CD4-positive, alpha-beta T cell treated with Interleukin-2 at 100 ng/mL for 4 hours (primary cell): ENCODE measurements around the gene CDK5R1.

Experiments
- DNase-seq: peaks from one replicate; pipeline ENCODE4 v3.0.0-alpha.2; 2020; ENCODE audit warnings: low spot score

The CDK5R1 gene

DNA sequence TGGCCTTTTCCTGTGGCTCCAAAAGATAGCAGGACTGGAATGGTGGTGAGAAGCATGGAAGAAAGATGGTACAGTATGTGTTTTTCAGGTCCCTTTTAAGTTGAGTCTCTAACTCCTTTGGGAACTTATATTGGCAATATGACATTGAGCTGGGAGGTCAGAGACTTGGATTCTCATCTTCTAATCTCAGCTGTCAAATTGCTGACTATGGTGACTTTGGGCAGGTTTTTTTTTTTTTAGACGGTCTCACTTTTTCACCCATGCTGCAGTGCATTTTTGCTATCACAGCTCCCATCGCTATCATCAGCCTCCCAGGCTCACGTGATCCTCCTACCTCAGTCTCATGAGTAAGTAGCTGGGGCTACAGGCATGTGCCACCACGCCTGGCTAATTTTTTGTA, 15.1 kb upstream of the CDK5R1 start:
- DNase-seq, result no peak

- no peak for DNase-seq
Measured at GRCh38 chr17:32475258-32475657, 11.5 kb upstream of the CDK5R1 start.

DNA sequence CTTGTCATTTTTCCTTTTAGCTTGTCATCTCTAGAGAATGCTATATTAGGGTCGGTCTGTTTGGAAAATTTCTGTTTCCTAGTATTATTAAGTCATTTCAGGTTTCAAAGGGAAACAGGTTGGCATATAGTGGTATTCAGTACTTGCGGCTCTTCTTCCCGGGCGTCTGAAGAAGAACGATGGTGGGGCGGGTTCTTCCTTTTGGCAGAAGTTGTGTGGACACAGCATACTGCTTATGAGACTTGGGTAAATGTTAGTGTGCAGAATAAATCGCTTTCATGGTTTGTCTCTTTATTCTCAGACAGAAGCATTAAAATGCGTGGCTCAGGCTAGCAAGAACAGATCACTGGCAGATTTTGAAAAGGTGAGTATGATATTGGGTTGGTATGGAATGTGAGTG, 9.6 kb upstream of the CDK5R1 start:
- no peak for DNase-seq

- DNase-seq, result no peak
Measured at GRCh38 chr17:32479074-32479617, 7.6 kb upstream of the CDK5R1 start.

GRCh38 chr17:32481193-32481592, 5.6 kb upstream of the CDK5R1 start:
- DNase-seq, result no peak

- DNase-seq, result no peak
Measured at GRCh38 chr17:32482568-32483320, 4.0 kb upstream of the CDK5R1 start.

GRCh38 chr17:32483451-32484019, 3.3 kb upstream of the CDK5R1 start:
- peak; percentile 59 for DNase-seq

DNA sequence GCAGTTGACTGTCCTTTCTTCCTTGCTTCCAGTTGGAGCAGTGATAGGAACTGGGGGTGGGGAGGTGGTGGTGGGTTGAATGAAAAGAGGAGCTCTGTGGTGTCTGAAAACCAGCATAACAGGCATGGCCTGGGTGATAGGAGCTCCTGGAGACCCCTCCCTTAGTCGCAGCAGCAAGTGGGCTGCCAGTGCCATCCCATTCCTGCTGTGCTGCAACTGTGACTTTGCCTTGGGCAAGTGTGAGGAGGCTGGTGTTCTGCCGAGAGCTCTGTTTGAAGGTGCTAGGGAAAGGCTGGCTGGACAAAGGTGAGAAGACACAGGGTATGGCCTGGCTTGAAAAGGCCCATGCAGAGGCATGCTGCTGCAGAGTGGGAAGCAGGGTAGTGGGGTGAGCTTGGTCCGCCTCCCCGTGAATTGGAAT, 2.7 kb upstream of the CDK5R1 start:
- DNase-seq, result no peak

- no peak for DNase-seq
Measured at GRCh38 chr17:32484628-32485027, 2.2 kb upstream of the CDK5R1 start.

- no peak for DNase-seq
Measured at GRCh38 chr17:32485261-32486110, 1.3 kb upstream of the CDK5R1 start.

DNA sequence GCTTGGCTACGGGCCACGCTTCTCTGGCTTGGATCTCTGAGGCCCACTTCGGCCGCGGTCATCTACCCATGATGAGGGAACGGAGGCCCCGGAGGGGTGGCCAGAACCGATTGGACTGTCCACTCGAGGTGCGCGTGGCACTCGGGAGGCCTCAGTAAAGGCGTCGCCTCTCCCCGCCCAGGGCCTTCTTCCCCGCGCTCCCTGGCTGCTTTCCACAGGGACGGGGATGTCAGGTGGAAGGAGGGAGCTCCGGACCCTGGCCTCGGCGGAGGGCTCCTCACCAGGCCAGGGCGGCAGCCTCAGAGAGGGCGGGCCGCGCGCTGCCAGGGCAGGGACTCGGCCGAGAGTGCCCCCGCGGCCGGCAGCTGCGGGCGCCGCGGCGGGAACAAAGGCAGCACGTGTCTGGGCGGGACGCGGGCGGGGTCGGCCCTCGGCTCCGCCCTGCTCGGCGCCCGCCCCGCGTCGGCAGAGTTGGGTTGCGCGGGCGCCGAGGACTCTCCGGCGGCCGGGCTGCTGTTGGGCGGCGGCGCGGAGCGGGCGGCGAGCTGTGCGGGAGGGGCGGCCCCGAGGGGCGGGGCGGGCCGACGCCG, 587 bp upstream of the CDK5R1 start:
- peak; percentile 62 for DNase-seq

- no peak for DNase-seq
Measured at GRCh38 chr17:32487473-32488176, 832 bp downstream of the CDK5R1 start.

DNA sequence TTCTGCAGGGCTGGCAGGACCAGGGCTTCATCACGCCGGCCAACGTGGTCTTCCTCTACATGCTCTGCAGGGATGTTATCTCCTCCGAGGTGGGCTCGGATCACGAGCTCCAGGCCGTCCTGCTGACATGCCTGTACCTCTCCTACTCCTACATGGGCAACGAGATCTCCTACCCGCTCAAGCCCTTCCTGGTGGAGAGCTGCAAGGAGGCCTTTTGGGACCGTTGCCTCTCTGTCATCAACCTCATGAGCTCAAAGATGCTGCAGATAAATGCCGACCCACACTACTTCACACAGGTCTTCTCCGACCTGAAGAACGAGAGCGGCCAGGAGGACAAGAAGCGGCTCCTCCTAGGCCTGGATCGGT, 1.4 kb downstream of the CDK5R1 start:
- DNase-seq, result no peak

- DNase-seq, result no peak
Measured at GRCh38 chr17:32488604-32489180, 1.9 kb downstream of the CDK5R1 start.

- no peak for DNase-seq
Measured at GRCh38 chr17:32489320-32490100, 2.7 kb downstream of the CDK5R1 start.

DNA sequence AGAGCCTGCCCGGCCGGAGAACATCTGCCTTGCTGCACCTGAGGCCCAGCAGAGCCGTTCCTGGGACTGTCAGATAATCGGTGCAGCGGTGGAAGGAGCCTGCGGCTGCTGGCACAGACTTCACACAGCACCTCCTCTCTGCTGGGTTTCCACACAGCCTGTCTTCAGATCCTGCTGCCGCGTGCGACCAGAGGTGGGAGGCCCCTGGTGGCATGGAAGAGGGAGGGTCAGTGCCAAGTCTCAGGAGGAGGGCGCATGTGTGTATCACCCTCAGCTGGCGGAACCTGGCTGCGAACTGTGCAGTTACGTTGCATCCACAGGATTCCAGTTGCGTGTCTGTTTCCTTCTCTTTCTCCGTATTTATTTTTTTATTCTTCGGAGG, 3.3 kb downstream of the CDK5R1 start:
- DNase-seq, result no peak

DNA sequence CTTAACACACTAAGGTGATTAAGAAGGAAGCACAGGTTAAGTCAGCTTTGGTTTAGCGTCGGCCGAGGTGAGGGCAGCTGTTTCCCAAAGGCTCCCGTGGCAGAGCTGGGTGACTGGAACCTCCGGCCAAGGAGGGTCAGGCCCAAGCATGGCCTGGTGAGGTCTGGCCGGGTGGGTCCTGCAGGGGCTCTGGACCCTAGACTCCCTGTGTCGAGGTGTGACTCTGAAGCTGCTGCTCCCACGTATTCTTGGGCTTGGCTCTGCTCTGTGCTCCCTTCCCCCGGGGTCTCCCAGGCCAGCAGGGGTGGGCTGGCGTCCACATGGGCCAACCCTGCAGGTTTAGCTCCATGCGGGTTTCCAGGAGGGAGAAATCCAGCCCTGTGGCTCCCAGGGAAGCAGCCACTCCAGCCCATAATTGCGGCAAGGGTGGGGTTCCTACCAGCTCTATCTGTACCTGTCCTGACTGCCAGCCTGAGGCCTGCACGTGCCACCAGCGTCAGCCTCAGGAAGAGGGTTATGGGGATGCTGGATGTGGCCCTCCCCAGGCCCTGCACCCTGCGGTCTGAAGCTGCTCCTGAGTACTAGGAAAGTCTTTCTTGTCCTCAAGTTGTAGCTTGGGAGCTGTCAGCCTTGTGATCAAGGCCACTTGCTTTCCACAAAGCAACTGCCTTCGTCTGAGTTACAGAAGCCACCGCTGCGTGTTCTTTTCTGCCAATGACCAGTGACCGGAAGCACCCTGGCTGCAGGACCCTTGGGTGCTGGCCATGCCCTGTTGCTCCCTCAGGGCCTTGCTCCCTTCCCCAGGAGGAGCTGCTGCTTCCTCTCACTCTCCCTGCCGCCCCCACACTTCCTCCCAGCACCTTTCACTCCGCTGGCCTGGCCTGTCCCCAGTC, 4.8 kb downstream of the CDK5R1 start:
- no peak for DNase-seq

DNA sequence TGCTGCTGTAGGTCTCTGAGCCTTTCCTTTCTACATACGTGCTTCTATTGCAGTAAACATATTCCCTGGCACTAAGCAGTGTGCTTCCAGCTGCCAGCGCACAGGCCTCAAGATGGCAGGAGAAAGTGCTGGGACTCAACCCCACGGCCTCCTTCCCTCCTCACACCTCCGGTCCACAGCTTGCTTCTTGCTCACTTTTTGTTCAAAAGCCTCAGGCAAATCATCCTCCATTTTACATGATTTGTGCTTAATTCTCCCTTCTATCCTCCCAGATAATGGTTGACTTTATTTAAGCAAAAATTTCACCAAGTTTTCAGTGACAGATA, 5.4 kb downstream of the CDK5R1 start:
- DNase-seq, result no peak

GRCh38 chr17:32492648-32493289, 6.0 kb downstream of the CDK5R1 start:
- DNase-seq, result no peak
